Stimulated activated CD8-positive, alpha-beta memory T cell treated with anti-CD3 and anti-CD28 coated beads, Interleukin-15, amount 100 ng/mL, for 4 hours (primary cell): ENCODE measurements around the gene RPS6KA3.
"Not testable (repeated sequence)": the region's sequence is repeated elsewhere in the genome, so short reads cannot be mapped to it uniquely, and the experiment has no call there.

Source experiments
- DNase-seq, 2 donors: peaks; one replicate each; pipeline ENCODE4 v3.0.0-alpha.2; 2020; ENCODE audit warnings: low read depth in 2 of 2

The RPS6KA3 gene

DNA sequence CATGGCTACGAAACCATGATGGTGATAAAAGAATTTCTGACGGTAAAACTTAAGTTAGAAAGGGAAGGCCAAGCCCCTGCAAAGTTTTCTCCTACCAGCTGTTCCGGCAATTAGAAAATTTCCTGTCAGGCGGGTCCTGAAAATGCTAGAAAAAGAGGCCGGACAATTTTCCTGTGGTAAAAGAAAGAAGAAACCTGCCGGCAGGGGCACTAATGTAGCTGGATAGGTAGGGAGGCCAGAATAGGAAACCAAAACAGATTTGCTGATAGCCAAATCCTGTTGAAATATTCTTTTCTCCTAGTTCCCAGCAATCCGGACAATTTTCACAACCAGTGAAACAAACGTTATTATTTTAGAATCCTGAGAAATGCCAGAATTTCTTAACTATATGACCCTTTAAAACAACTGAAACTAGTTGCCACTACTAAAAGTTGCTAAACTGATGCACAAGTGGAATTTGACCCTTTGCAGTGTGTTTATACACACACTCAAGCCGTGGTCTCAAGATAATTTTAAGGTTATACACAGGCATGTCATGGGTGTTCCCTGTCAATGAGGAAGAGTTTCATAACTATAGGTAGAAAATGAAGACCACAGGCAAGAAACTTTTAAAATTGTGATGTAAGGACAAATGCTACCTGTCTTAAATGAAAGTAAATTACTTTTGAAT, 47.7 kb downstream of the RPS6KA3 start:
- DNase-seq = no peak

DNA sequence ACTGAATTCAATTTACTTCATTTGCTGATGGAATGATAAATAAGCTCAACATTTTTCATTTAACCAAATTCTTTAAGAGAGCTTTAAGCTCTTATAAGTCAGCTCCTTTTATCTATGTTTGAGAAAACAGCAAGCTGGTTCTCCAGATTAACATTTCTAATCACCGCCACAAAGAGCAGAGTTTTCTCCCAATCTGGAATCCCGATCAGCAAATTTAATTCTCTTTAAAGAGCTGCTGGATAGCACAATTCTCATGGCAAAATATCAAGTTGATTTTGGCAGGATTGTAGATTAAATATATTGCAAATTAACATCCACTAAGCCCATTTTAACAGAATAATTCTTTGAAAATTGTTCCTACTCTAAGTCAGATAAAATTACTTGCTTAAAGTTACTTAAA, 48.8 kb downstream of the RPS6KA3 start:
- no peak for DNase-seq

DNA sequence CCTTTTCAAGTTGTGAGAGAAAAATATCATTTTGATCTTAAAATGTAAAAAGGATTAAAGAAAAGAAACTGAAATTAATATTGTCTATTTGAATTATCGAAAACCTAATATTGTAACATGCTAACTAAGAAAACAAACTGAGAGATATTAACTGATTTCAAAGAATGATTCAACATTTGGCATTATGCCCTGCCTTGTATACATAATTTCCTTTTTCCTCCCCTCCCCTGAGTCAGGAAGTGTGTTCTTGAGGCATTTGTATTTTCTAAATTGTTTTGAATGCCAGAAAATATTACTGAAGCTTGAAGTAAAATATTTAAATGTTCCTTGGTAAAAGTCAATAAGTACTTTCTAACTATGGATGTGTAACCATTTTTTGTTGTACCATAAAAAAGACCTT, 49.4 kb downstream of the RPS6KA3 start:
- DNase-seq = no peak

GRCh38 chrX:20215565-20215964, 51.1 kb downstream of the RPS6KA3 start:
- no peak for DNase-seq

GRCh38 chrX:20212486-20213089, 54.1 kb downstream of the RPS6KA3 start:
- no peak for DNase-seq

- DNase-seq = no peak
Measured at GRCh38 chrX:20211261-20211786, 55.4 kb downstream of the RPS6KA3 start.

DNA sequence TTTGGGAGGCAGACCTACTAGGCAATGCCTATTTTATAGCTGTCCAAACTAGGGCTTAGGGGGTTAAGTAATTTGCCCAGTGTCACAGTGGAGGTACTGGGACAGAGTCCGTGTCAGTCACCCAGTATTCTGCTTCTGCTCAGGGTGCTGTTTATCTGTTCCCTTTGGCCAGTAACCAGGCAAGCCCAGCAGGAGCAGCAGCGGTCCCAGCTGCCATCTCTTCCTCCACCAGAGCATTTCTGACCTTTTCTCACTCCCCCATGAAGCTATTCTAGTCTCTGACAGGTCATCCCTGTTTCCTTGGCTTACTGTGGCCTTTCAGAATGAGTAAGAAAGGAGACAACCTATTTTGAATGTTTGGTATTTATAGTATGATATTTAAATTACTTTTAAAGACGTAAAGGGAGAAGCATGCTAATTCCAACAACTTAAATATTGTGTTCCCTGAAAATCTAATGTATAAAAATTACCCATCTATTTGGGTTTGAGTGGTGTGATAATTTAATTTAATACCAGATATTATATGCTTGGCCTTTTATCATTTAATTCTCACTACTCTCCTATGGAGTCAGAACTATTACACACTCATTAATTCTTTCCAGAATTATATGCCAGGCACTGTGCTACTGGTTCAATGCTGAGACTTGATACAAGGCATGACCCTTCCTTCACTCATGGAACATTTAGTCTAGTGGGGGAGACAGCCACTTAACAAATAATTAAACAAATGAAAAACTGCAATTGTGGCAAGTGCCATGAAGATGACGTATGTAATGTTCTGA, 60.6 kb downstream of the RPS6KA3 start:
- DNase-seq = no peak

- no peak for DNase-seq
Measured at GRCh38 chrX:20204351-20204750, 62.4 kb downstream of the RPS6KA3 start.

- DNase-seq = no peak
Measured at GRCh38 chrX:20197641-20198210, 69.0 kb downstream of the RPS6KA3 start.

- no peak for DNase-seq
Measured at GRCh38 chrX:20189171-20189570, 77.5 kb downstream of the RPS6KA3 start.

GRCh38 chrX:20181598-20182329, 84.9 kb downstream of the RPS6KA3 start:
- no peak for DNase-seq

- no peak for DNase-seq
Measured at GRCh38 chrX:20177093-20177492, 89.6 kb downstream of the RPS6KA3 start.

GRCh38 chrX:20173856-20174255, 92.9 kb downstream of the RPS6KA3 start:
- no peak for DNase-seq

DNA sequence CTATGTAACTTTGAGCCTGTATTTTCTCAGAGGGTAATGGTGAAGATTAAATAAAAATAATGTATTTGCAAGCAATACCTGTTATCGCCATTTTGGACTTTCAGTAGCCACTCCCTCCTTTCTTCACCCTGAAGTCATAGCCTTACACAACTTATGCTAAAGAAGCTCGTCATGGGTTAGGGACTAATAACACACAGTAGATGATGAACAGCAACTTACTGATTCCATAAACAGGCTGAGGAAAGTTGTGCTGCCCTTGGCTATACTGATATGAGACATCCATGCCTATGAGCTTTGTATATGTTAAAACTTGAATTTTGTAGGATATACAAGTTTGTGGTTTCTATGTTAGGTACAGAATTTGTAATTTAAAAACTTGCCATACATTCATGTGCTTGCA, 93.4 kb downstream of the RPS6KA3 start:
- DNase-seq = no peak

DNA sequence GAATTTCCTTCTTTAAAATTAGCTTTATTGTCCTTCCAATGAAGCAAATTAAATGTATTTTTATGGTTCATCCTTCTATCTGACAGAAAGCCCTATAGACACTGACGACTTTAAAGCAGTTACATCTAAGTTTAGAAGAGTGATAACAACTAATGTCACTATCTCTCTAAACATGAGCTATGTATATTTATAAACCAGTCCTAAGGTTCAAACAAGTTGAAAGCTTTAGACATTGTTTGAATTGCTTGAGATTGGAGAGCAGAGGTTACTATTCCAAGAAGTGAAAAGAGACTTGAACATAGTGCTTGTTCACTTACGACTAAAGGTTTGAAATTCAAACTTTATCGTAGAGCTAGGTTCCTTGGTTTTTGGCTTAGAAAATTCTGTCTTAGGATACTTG, 94.8 kb downstream of the RPS6KA3 start:
- DNase-seq = no peak

- DNase-seq = not testable (repeated sequence)
Measured at GRCh38 chrX:20162516-20162915, 104.2 kb downstream of the RPS6KA3 start.

DNA sequence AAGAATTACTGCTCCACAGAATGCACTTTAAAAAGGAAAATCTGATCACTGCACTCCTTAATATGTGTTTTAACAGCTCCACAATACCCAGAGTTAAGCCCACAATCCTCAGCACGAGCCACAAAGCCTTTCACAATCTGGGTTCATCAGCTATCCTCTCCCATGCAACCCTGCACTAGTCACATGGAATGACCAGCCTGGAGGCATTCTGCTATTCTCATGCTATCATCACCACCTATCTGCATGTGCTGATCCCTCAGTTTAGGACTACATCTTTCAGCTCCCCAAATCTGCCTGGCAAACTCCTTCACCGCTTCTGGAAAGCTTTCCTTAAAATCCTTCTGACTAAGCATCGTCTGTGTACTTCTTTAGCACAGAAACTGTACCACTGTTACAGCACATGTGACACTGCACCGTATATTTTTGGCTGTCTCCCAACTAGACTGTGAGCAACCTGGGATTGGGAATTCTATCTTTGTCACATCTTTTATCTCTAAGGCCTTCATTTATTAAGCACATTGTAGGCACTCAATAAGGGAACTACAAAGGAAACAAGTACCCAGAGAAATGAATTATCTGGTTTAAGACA, 106.8 kb downstream of the RPS6KA3 start:
- no peak for DNase-seq

GRCh38 chrX:20151689-20152088, 115.0 kb downstream of the RPS6KA3 start:
- no peak for DNase-seq

DNA sequence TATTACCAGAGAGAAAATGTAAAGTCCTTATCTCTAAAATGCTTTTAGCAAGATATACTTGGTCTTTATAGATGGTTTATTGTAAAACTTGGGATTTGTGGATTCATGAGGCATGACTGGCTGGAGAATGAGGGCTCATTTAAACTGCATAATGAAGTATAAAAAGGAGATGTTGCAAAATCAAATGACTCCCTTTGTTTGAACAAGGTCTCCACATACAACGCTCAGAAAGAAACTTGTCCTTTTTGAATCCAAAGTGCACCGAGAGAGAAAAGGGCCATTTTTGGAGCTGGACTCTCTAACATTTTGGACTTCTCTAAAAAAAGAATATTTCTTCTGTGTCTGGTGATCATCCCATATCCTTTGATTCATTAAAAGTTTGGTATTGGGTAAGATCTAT, 117.4 kb downstream of the RPS6KA3 start:
- DNase-seq = no peak

GRCh38 chrX:20147561-20147960, 119.1 kb downstream of the RPS6KA3 start:
- no peak for DNase-seq

DNA sequence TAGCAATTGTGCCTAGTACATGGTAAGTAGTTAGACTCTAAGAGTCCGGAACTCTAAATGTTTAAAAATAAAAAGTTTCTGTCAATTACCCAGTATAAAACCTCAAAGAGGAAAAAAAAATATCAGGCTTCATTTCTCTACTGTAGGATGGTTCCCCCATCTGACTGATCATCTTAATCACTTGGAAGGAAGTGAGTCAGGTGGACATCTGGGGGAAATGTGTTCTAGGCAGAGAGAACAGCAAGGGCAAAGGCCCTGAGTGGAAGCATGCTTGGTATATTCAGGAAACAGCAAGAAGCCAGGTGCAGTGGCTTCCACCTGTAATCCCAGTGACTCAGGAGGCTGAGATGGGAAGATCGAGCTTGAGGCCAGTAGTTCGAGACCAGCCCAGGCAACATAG, 122.2 kb downstream of the RPS6KA3 start:
- DNase-seq = no peak
